Measurements from ENCODE around the gene PTGES3.

PTGES3 gene

DNA sequence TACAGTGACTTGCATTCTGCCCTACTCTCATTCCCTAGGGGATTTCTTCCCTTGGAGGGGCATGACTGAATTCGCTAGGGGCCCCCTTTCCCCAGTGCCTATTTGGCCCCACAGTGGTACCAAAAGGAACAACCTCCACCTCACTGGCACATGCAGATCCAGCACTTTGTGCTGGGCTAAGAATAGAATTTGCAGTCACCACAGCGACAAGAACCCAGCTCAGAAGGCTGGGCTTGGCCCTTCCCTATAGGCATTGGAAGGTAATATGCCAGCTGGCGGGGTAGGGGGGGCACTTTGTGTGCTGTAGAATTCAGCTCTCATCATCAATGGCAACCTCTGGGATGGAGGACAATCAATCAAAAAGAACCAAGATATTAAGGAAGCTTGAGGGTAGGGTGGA lies 71.8 kb downstream of the PTGES3 start:
- no peaks in the 10 kb centered on the region for H3K4me1 ChIP-seq (ENCODE audit: control insufficient read depth, insufficient read depth, low read length)
- no peak overlapping the region for H3K9ac ChIP-seq (ENCODE audit: low read depth, low read length)
- H3K27ac ChIP-seq (ENCODE audit: low read depth, low read length) = no peak overlapping the region
- H3K36me3 ChIP-seq (ENCODE audit: control insufficient read depth, insufficient read depth, low read length) = peaks cover 74% of the 10 kb centered on the region
- H3K9me3 ChIP-seq (ENCODE audit: control insufficient read depth, insufficient read depth, low read length) = no peaks in the 10 kb centered on the region
- no peaks in the 10 kb centered on the region for H3K27me3 ChIP-seq (ENCODE audit: control insufficient read depth, insufficient read depth, low read length)
- no peak overlapping the region for H3K4me3 ChIP-seq (ENCODE audit: low read depth, low read length)

DNA sequence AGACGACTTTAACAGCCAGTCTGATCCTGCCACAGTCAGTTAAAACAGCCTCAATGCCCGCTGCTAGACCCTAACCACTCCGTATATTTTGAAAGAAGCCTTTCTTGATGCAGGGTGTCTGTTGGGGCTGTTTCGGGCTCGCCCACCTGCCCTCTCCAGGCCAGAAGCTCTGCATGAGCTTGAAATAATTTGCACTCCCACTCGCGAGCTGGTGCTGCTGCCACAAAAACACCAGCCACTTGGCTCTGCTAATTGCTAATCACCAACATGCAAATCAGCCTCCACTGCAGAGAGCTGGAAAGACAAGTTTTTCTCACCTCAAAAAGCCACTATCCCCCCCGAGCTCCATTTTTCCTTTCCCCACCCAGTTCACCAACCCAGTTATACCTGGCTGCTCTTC lies 73.5 kb downstream of the PTGES3 start:
- H3K27me3 ChIP-seq (ENCODE audit: control insufficient read depth, insufficient read depth, low read length) = no peaks in the 10 kb centered on the region
- peaks cover 76% of the 10 kb centered on the region for H3K36me3 ChIP-seq (ENCODE audit: control insufficient read depth, insufficient read depth, low read length)
- no peak overlapping the region for H3K27ac ChIP-seq (ENCODE audit: low read depth, low read length)
- no peaks in the 10 kb centered on the region for H3K4me1 ChIP-seq (ENCODE audit: control insufficient read depth, insufficient read depth, low read length)
- no peaks in the 10 kb centered on the region for H3K9me3 ChIP-seq (ENCODE audit: control insufficient read depth, insufficient read depth, low read length)
- H3K9ac ChIP-seq (ENCODE audit: low read depth, low read length) = no peak overlapping the region
- H3K4me3 ChIP-seq (ENCODE audit: low read depth, low read length) = no peak overlapping the region

Measured in HUES48 (cell line).